Glomerular endothelial cell (primary cell): ENCODE results near the gene AGPAT2. TPM values are rescaled to one million over a fixed set of nuclear protein-coding genes. Genes with fewer than 3 reads are reported as not detected.

Source experiments
- DNase-seq: peaks from one replicate; pipeline ENCODE4 v3.0.0-alpha.2; 2011; ENCODE audit warnings: low read depth, low spot score; ENCODE audit errors: extremely low read depth
- total RNA-seq: library from RNA; depleted of rRNA; stranded (reverse); fragments of >200 nt; gene quantifications from 2 replicates; pipeline ENCODE4 v1.2.3, GENCODE V29; 2015

The AGPAT2 gene
- 43.2 and 50.2 TPM in 2 replicates for total RNA-seq

GRCh38 chr9:136686794-136687711 is at the start of gene AGPAT2:
Gene AGPAT2 (minus strand): TSS chr9:136687457. CDS start chr9:136687357, 100 bp downstream.
- no peak for DNase-seq

- no peak for DNase-seq
These were observed 48.7 kb upstream of the AGPAT2 start for GRCh38 chr9:136735812-136736480.

- DNase-seq = no peak
These were observed 47.7 kb upstream of the AGPAT2 start for GRCh38 chr9:136734837-136735496.

- no peak for DNase-seq
These were observed 46.4 kb upstream of the AGPAT2 start for GRCh38 chr9:136733611-136734010.

GRCh38 chr9:136732444-136733178 is 45.4 kb upstream of the AGPAT2 start:
- DNase-seq = no peak

GRCh38 chr9:136729926-136730325 is 42.7 kb upstream of the AGPAT2 start:
- no peak for DNase-seq

- no peak for DNase-seq
These were observed 41.9 kb upstream of the AGPAT2 start for GRCh38 chr9:136729144-136729543.

- no peak for DNase-seq
These were observed 41.4 kb upstream of the AGPAT2 start for GRCh38 chr9:136728548-136729123.

GRCh38 chr9:136728080-136728547 is 40.9 kb upstream of the AGPAT2 start:
- DNase-seq = no peak

- no peak for DNase-seq
These were observed 39.5 kb upstream of the AGPAT2 start for GRCh38 chr9:136726631-136727191.

- DNase-seq = no peak
These were observed 38.9 kb upstream of the AGPAT2 start for GRCh38 chr9:136726118-136726517.

GRCh38 chr9:136725612-136726011 is 38.4 kb upstream of the AGPAT2 start:
- no peak for DNase-seq

- no peak for DNase-seq
These were observed 37.5 kb upstream of the AGPAT2 start for GRCh38 chr9:136724772-136725171.

- no peak for DNase-seq
These were observed 36.7 kb upstream of the AGPAT2 start for GRCh38 chr9:136723989-136724388.

GRCh38 chr9:136723362-136723976 is 36.2 kb upstream of the AGPAT2 start:
- no peak for DNase-seq

GRCh38 chr9:136722969-136723356 is 35.7 kb upstream of the AGPAT2 start:
- DNase-seq = no peak

GRCh38 chr9:136722093-136722968 is 35.1 kb upstream of the AGPAT2 start:
- DNase-seq = no peak

- no peak for DNase-seq
These were observed 34.3 kb upstream of the AGPAT2 start for GRCh38 chr9:136721339-136722092.
